ENCODE results near the gene ERC2.

ERC2 gene

GRCh38 chr3:55498520-55498919, 969.7 kb downstream of the ERC2 start:
- no peak for DNase-seq

GRCh38 chr3:55497250-55497649, 971.0 kb downstream of the ERC2 start:
- no peak for DNase-seq

GRCh38 chr3:55494976-55495375, 973.3 kb downstream of the ERC2 start:
- no peak for DNase-seq

- DNase-seq, result no peak
Measured at GRCh38 chr3:55492976-55493375, 975.3 kb downstream of the ERC2 start.

- no peak for DNase-seq
Measured at GRCh38 chr3:55491296-55491816, 976.9 kb downstream of the ERC2 start.

- DNase-seq, result no peak
Measured at GRCh38 chr3:55490276-55490913, 977.9 kb downstream of the ERC2 start.

GRCh38 chr3:55489798-55490132, 978.5 kb downstream of the ERC2 start:
- DNase-seq, result no peak

GRCh38 chr3:55488398-55489055, 979.7 kb downstream of the ERC2 start:
- no peak for DNase-seq

GRCh38 chr3:55487381-55488241, 980.7 kb downstream of the ERC2 start:
- no peak for DNase-seq

- DNase-seq, result no peak
Measured at GRCh38 chr3:55486857-55487380, 981.3 kb downstream of the ERC2 start, which contains the start of gene WNT5A. TSS of gene WNT5A (minus strand) at chr3:55487306. CDS start at chr3:55486985, 321 bp downstream.

- DNase-seq, result no peak
Measured at GRCh38 chr3:55486101-55486856, 982.0 kb downstream of the ERC2 start.

GRCh38 chr3:55484801-55485791, 983.2 kb downstream of the ERC2 start:
- DNase-seq, result no peak

GRCh38 chr3:55484191-55484689, 984.0 kb downstream of the ERC2 start:
- no peak for DNase-seq

- DNase-seq, result no peak
Measured at GRCh38 chr3:55483196-55484095, 984.8 kb downstream of the ERC2 start.

GRCh38 chr3:55482496-55483195, 985.6 kb downstream of the ERC2 start:
- DNase-seq, result no peak

- DNase-seq, result no peak
Measured at GRCh38 chr3:55481744-55482495, 986.3 kb downstream of the ERC2 start.

- DNase-seq, result no peak
Measured at GRCh38 chr3:55480911-55481743, 987.1 kb downstream of the ERC2 start.

Data from COR-L47 (cell line).